GM10847 (cell line): Measurements from ENCODE around the gene STK39.

Experiments used
- POLR2A ChIP-seq: IDR thresholded peaks from 2 replicates; pipeline ENCODE4 v1.6.1; 2011; ENCODE audit not compliant: insufficient read length; ENCODE audit errors: extremely low read depth

Gene STK39

DNA sequence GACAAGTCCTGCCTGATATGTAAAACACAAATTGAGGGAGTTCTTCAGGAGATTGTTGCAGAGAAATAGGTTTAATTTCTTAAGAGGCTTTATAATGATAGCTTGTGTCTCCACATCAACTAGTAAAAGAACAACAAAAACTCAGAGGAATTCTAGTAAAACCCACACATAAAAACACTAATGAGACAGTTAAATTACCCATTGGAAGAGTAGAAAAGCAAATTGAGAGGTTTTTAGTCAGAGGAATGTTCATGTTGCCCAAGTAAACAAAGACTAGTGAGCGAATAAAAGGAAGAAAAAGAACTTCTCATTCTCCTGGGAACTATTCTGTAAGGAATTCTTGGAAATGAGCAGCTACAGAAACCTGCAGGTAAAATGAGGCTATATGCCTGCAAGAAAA lies 330.6 kb downstream of the STK39 start:
- TF ChIP-seq POLR2A, result no peak

DNA sequence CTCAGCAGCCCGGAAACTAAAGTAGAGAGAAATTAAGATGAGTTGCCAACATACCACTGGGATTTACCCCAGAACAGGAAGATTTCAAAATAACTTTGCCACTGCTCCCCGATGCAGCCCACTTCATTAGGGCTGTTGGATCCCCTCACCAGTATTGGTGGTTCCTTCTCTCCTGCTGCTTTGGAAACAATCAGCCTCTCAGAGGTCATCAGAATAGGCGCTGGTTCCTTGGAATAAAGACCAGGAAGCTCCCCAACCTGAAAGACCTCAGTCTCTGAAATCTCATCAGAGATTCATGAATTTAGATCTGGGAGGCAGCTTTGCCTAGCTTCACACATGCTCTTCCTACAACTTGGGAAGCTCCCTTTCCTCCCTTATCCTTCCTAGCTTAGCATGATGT lies 332.4 kb downstream of the STK39 start:
- TF ChIP-seq POLR2A, result no peak

DNA sequence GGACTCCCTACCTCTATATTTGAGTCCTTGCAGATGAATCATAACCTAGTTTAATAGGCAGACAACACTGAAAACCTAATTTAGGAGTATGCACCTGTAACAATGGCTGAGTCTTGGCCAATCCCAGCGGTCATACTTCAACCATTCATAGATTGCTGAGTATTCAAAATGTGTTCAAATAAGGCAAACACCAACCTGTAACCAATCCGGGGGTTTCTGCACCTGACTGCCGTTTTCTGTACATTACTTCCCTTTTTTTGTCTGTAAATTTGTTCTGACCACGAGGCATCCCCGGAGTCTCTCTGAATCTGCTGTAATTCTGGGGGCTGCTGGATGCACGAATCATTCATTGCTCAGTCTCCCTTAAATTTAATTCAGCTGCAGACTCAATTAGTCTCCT lies 338.6 kb downstream of the STK39 start:
- no peak for TF ChIP-seq POLR2A

DNA sequence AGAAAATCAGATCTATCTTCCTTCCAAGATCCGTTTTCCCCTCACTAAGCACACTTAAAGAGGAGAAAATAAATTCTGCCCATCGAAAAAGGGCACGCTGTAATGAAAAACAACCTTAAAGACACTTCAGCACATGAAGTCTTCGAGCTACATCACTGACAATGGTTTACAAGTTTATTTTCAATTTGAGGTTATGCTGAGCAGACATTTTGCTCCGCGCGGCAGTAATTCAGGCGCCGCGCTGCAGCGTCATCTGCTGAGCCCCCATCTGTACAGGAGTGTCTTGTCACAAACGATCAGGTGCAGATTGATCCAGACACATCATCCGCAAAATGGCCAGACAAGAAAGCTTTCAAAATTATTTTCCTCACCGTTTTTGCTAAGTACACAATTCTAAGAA lies 341.7 kb downstream of the STK39 start:
- no peak for TF ChIP-seq POLR2A
